ENCODE measurements around the gene EPX. TPM values are rescaled to one million over a fixed set of nuclear protein-coding genes. Genes with fewer than 3 reads are reported as not detected.
"Not testable (repeated sequence)": the region's sequence is repeated elsewhere in the genome, so short reads cannot be mapped to it uniquely, and the experiment has no call there.

EPX gene
- not detected for polyA plus RNA-seq (ENCODE audit: low read depth in 6 of 6)

- Mint-ChIP-seq H3K36me3 (no peaks in the 10 kb centered on the region), H3K27ac (no peak within 1 kb of the TSS), H3K4me3 (no peak within 1 kb of the TSS), H3K9me3 (no peaks in the 10 kb centered on the region), H3K27me3 (peaks cover 6 to 59% (median 49%) of the 10 kb centered on the region in 3 donors), H3K4me1 (peaks cover 0 to 4% (median 0%) of the 10 kb centered on the region in 3 donors)
- ATAC-seq (ENCODE audit: low read depth in 2 of 2) = no peak
- no peak for DNase-seq
Observed at GRCh38 chr17:58192612-58193011, at the start of gene EPX. TSS of gene EPX (plus strand) at chr17:58192726. CDS start at chr17:58192847, 121 bp downstream.

GRCh38 chr17:58143335-58143734 lies 49.2 kb upstream of the EPX start:
- not testable (repeated sequence) for H3K4me3 Mint-ChIP-seq; ATAC-seq (ENCODE audit: low read depth in 2 of 2); DNase-seq; H3K4me1 Mint-ChIP-seq; H3K27ac Mint-ChIP-seq
- Mint-ChIP-seq H3K27me3 (peaks cover 26 to 74% (median 54%) of the 10 kb centered on the region in 3 donors), H3K36me3 (peaks cover 9 to 29% of the 10 kb centered on the region in 2 donors), H3K9me3 (peaks cover 21 to 44% (median 36%) of the 10 kb centered on the region in 7 donors)

GRCh38 chr17:58144801-58145200 lies 47.7 kb upstream of the EPX start:
- peaks cover 6 to 29% of the 10 kb centered on the region in 2 donors for H3K36me3 Mint-ChIP-seq
- H3K4me3 Mint-ChIP-seq = no peak overlapping the region
- no peak for DNase-seq
- peaks cover 32 to 74% (median 60%) of the 10 kb centered on the region in 3 donors for H3K27me3 Mint-ChIP-seq
- ATAC-seq (ENCODE audit: low read depth in 2 of 2) = no peak
- H3K9me3 Mint-ChIP-seq = peaks cover 21 to 44% (median 36%) of the 10 kb centered on the region in 7 donors
- no peaks in the 10 kb centered on the region for H3K4me1 Mint-ChIP-seq
- no peak overlapping the region for H3K27ac Mint-ChIP-seq

- H3K27ac Mint-ChIP-seq = no peak within 1 kb of the TSS
- H3K9me3 Mint-ChIP-seq = peaks cover 21 to 44% (median 33%) of the 10 kb centered on the region in 7 donors
- H3K4me1 Mint-ChIP-seq = peaks cover 0 to 5% (median 4%) of the 10 kb centered on the region in 3 donors
- ATAC-seq (ENCODE audit: low read depth in 2 of 2) = no peak
- no peak within 1 kb of the TSS for H3K4me3 Mint-ChIP-seq
- H3K27me3 Mint-ChIP-seq = peaks cover 28 to 65% (median 48%) of the 10 kb centered on the region in 3 donors
- peaks cover 6 to 29% of the 10 kb centered on the region in 2 donors for H3K36me3 Mint-ChIP-seq
- DNase-seq = no peak
Observed at GRCh38 chr17:58147930-58148434, 44.5 kb upstream of the EPX start, which contains the start of gene OR4D1. TSS of gene OR4D1 (plus strand) at chr17:58148384. CDS start at chr17:58155154, 6,770 bp downstream.

- Mint-ChIP-seq H3K27ac (no peak overlapping the region), H3K4me1 (peaks cover 0 to 9% (median 7%) of the 10 kb centered on the region in 3 donors), H3K27me3 (peaks cover 28 to 64% (median 48%) of the 10 kb centered on the region in 3 donors), H3K4me3 (no peak overlapping the region), H3K36me3 (peaks cover 6 to 29% of the 10 kb centered on the region in 2 donors), H3K9me3 (peaks cover 21 to 42% (median 32%) of the 10 kb centered on the region in 7 donors)
- no peak for DNase-seq
- no peak for ATAC-seq (ENCODE audit: low read depth in 2 of 2)
Observed at GRCh38 chr17:58148609-58149008, 43.9 kb upstream of the EPX start.

GRCh38 chr17:58150394-58150793 lies 42.1 kb upstream of the EPX start:
- Mint-ChIP-seq H3K36me3 (peaks cover 0 to 14% of the 10 kb centered on the region in 2 donors), H3K27me3 (peaks cover 29 to 63% (median 37%) of the 10 kb centered on the region in 3 donors), H3K27ac (no peak overlapping the region), H3K9me3 (peaks cover 10 to 24% (median 15%) of the 10 kb centered on the region in 7 donors), H3K4me1 (peaks cover 0 to 9% (median 7%) of the 10 kb centered on the region in 3 donors), H3K4me3 (no peak overlapping the region)
- no peak for ATAC-seq (ENCODE audit: low read depth in 2 of 2)
- no peak for DNase-seq

GRCh38 chr17:58153046-58153445 lies 39.5 kb upstream of the EPX start:
- peak overlapping the region in 1 of 8 donors; percentile 32 for H3K4me3 Mint-ChIP-seq
- H3K36me3 Mint-ChIP-seq = peaks cover 0 to 4% of the 10 kb centered on the region in 2 donors
- DNase-seq (no peak), ATAC-seq (ENCODE audit: low read depth in 2 of 2) (peak in 1 of 2 donors; percentile 19)
- peaks cover 0 to 3% (median 0%) of the 10 kb centered on the region in 7 donors for H3K9me3 Mint-ChIP-seq
- peaks cover 43 to 63% (median 44%) of the 10 kb centered on the region in 3 donors for H3K27me3 Mint-ChIP-seq
- peaks cover 6 to 16% (median 15%) of the 10 kb centered on the region in 3 donors for H3K4me1 Mint-ChIP-seq
- peak overlapping the region in 1 of 6 donors; percentile 56 for H3K27ac Mint-ChIP-seq

- peaks cover 37 to 56% (median 38%) of the 10 kb centered on the region in 3 donors for H3K27me3 Mint-ChIP-seq
- ATAC-seq (ENCODE audit: low read depth in 2 of 2) = no peak
- H3K9me3 Mint-ChIP-seq = peaks cover 0 to 3% (median 0%) of the 10 kb centered on the region in 7 donors
- no peak for DNase-seq
- no peak overlapping the region for H3K4me3 Mint-ChIP-seq
- H3K36me3 Mint-ChIP-seq = peaks cover 0 to 4% of the 10 kb centered on the region in 2 donors
- H3K27ac Mint-ChIP-seq = no peak overlapping the region
- H3K4me1 Mint-ChIP-seq = peaks cover 6 to 16% (median 15%) of the 10 kb centered on the region in 3 donors
Observed at GRCh38 chr17:58153671-58154070, 38.9 kb upstream of the EPX start.

GRCh38 chr17:58156839-58157803 lies 35.4 kb upstream of the EPX start:
- peak overlapping the region; percentile 53 to 87 (median 83) for H3K4me3 Mint-ChIP-seq
- ATAC-seq (ENCODE audit: low read depth in 2 of 2) (peak; percentile 50 to 68), DNase-seq (no peak)
- peaks cover 6 to 16% (median 15%) of the 10 kb centered on the region in 3 donors for H3K4me1 Mint-ChIP-seq
- peaks cover 0 to 12% of the 10 kb centered on the region in 2 donors for H3K36me3 Mint-ChIP-seq
- peaks cover 0 to 3% (median 0%) of the 10 kb centered on the region in 7 donors for H3K9me3 Mint-ChIP-seq
- H3K27ac Mint-ChIP-seq = peak overlapping the region in 1 of 6 donors; percentile 17
- H3K27me3 Mint-ChIP-seq = peaks cover 38 to 53% (median 38%) of the 10 kb centered on the region in 3 donors

GRCh38 chr17:58158181-58158580 lies 34.3 kb upstream of the EPX start:
- peaks cover 0 to 3% (median 0%) of the 10 kb centered on the region in 7 donors for H3K9me3 Mint-ChIP-seq
- H3K4me1 Mint-ChIP-seq = peaks cover 6 to 10% (median 9%) of the 10 kb centered on the region in 3 donors
- ATAC-seq (ENCODE audit: low read depth in 2 of 2) (no peak), DNase-seq (no peak)
- peaks cover 41 to 57% (median 42%) of the 10 kb centered on the region in 3 donors for H3K27me3 Mint-ChIP-seq
- H3K4me3 Mint-ChIP-seq = no peak overlapping the region
- H3K27ac Mint-ChIP-seq = no peak overlapping the region
- H3K36me3 Mint-ChIP-seq = peaks cover 0 to 12% of the 10 kb centered on the region in 2 donors

- Mint-ChIP-seq H3K36me3 (peaks cover 0 to 12% of the 10 kb centered on the region in 2 donors), H3K27me3 (peaks cover 47 to 60% (median 50%) of the 10 kb centered on the region in 3 donors), H3K9me3 (peaks cover 0 to 2% (median 0%) of the 10 kb centered on the region in 7 donors), H3K27ac (no peak overlapping the region), H3K4me3 (no peak overlapping the region), H3K4me1 (peaks cover 6 to 8% (median 8%) of the 10 kb centered on the region in 3 donors)
- ATAC-seq (ENCODE audit: low read depth in 2 of 2) (no peak), DNase-seq (no peak)
Observed at GRCh38 chr17:58161566-58161965, 31.0 kb upstream of the EPX start.

- Mint-ChIP-seq H3K9me3 (peaks cover 0 to 5% (median 4%) of the 10 kb centered on the region in 7 donors), H3K4me3 (no peak overlapping the region)
- DNase-seq = no peak
Observed at GRCh38 chr17:58165981-58166380, 26.5 kb upstream of the EPX start.

GRCh38 chr17:58166682-58167081 lies 25.8 kb upstream of the EPX start, which contains the start of gene OR4D2:
TSS of gene OR4D2 (plus strand) at chr17:58166982. CDS start at chr17:58169656, 2,674 bp downstream.
- Mint-ChIP-seq H3K27me3 (peaks cover 53 to 73% (median 59%) of the 10 kb centered on the region in 3 donors), H3K27ac (no peak within 1 kb of the TSS), H3K9me3 (peaks cover 0 to 5% (median 4%) of the 10 kb centered on the region in 7 donors), H3K36me3 (peaks cover 0 to 8% of the 10 kb centered on the region in 2 donors), H3K4me3 (no peak within 1 kb of the TSS), H3K4me1 (no peaks in the 10 kb centered on the region)
- DNase-seq = no peak
- no peak for ATAC-seq (ENCODE audit: low read depth in 2 of 2)

More at GRCh38 chr17:58165981-58166380, 26.5 kb upstream of the EPX start:
- H3K27ac Mint-ChIP-seq = no peak overlapping the region
- peaks cover 0 to 8% of the 10 kb centered on the region in 2 donors for H3K36me3 Mint-ChIP-seq
- no peak for ATAC-seq (ENCODE audit: low read depth in 2 of 2)
- no peaks in the 10 kb centered on the region for H3K4me1 Mint-ChIP-seq
- H3K27me3 Mint-ChIP-seq = peaks cover 55 to 70% (median 56%) of the 10 kb centered on the region in 3 donors

Data from naive B cell (primary cell).